Neuron (in vitro differentiated cells): ENCODE results near the gene MRPL51.
A peak's percentile ranks its signal among the peaks of the same experiment; 100 is the strongest.

Experiments used
- H2AFZ ChIP-seq: one replicate; pipeline ENCODE4 v1.6.1; 2013; ENCODE audit warnings: low read depth, mild to moderate bottlenecking, inconsistent platforms, low read length, moderate library complexity
- H3K27me3 ChIP-seq: one replicate; pipeline ENCODE4 v1.6.1; 2013; ENCODE audit warnings: low read length; ENCODE audit not compliant: insufficient read depth
- H3K36me3 ChIP-seq: one replicate; pipeline ENCODE4 v1.6.1; 2013; ENCODE audit warnings: low read length; ENCODE audit not compliant: insufficient read depth
- H3K4me1 ChIP-seq: one replicate; pipeline ENCODE4 v1.6.1; 2013; ENCODE audit warnings: low read length; ENCODE audit not compliant: insufficient read depth
- H3K4me3 ChIP-seq: 2 replicates; pipeline ENCODE4 v1.5.1; 2013; ENCODE audit warnings: mild to moderate bottlenecking, low read length, moderate library complexity
- H3K9me3 ChIP-seq: one replicate; pipeline ENCODE4 v1.6.1; 2013; ENCODE audit warnings: low read length

The MRPL51 gene

GRCh38 chr12:6535697-6535946 is 42.6 kb upstream of the MRPL51 start:
- Histone ChIP-seq H3K4me3 (peak overlapping the region; percentile 90), H2AFZ (no peak overlapping the region), H3K4me1 (peaks cover 32% of the 10 kb centered on the region), H3K36me3 (peaks cover 47% of the 10 kb centered on the region), H3K9me3 (no peaks in the 10 kb centered on the region), H3K27me3 (no peaks in the 10 kb centered on the region)

GRCh38 chr12:6534945-6535696 is 42.1 kb upstream of the MRPL51 start:
- H3K36me3 ChIP-seq = peaks cover 48% of the 10 kb centered on the region
- no peak overlapping the region for H2AFZ ChIP-seq
- peaks cover 32% of the 10 kb centered on the region for H3K4me1 ChIP-seq
- H3K27me3 ChIP-seq = no peaks in the 10 kb centered on the region
- no peaks in the 10 kb centered on the region for H3K9me3 ChIP-seq
- H3K4me3 ChIP-seq = peak overlapping the region; percentile 90

GRCh38 chr12:6534695-6534944 is 41.6 kb upstream of the MRPL51 start:
- peaks cover 32% of the 10 kb centered on the region for H3K4me1 ChIP-seq
- no peaks in the 10 kb centered on the region for H3K27me3 ChIP-seq
- peaks cover 50% of the 10 kb centered on the region for H3K36me3 ChIP-seq
- H2AFZ ChIP-seq = no peak overlapping the region
- peak overlapping the region; percentile 90 for H3K4me3 ChIP-seq
- no peaks in the 10 kb centered on the region for H3K9me3 ChIP-seq

- Histone ChIP-seq H3K27me3 (no peaks in the 10 kb centered on the region), H2AFZ (peak within 1 kb of the TSS; percentile 69), H3K9me3 (no peaks in the 10 kb centered on the region), H3K4me3 (peak within 1 kb of the TSS; percentile 90), H3K4me1 (peaks cover 32% of the 10 kb centered on the region), H3K36me3 (peaks cover 55% of the 10 kb centered on the region)
Observed at GRCh38 chr12:6533923-6534694, 41.0 kb upstream of the MRPL51 start, which contains the start of gene GAPDH. Gene GAPDH, plus strand, starts transcription at chr12:6534517. Its CDS starts 316 bp downstream, at chr12:6534833.

- Histone ChIP-seq H2AFZ (peak overlapping the region; percentile 69), H3K4me3 (peak overlapping the region; percentile 90), H3K4me1 (peaks cover 32% of the 10 kb centered on the region), H3K27me3 (no peaks in the 10 kb centered on the region), H3K36me3 (peaks cover 57% of the 10 kb centered on the region), H3K9me3 (no peaks in the 10 kb centered on the region)
Observed at GRCh38 chr12:6533653-6533922, 40.5 kb upstream of the MRPL51 start.

GRCh38 chr12:6532927-6533652 is 40.0 kb upstream of the MRPL51 start:
- Histone ChIP-seq H3K27me3 (no peaks in the 10 kb centered on the region), H3K36me3 (peaks cover 57% of the 10 kb centered on the region), H3K4me3 (peak overlapping the region; percentile 90), H3K9me3 (no peaks in the 10 kb centered on the region), H2AFZ (peak overlapping the region; percentile 69), H3K4me1 (peaks cover 32% of the 10 kb centered on the region)

GRCh38 chr12:6532051-6532926 is 39.2 kb upstream of the MRPL51 start:
- Histone ChIP-seq H3K9me3 (no peaks in the 10 kb centered on the region), H2AFZ (no peak overlapping the region), H3K36me3 (peaks cover 62% of the 10 kb centered on the region), H3K27me3 (no peaks in the 10 kb centered on the region), H3K4me3 (peak overlapping the region; percentile 90), H3K4me1 (peaks cover 32% of the 10 kb centered on the region)

GRCh38 chr12:6530576-6531260 is 37.7 kb upstream of the MRPL51 start:
- Histone ChIP-seq H3K36me3 (peaks cover 62% of the 10 kb centered on the region), H3K27me3 (no peaks in the 10 kb centered on the region)

GRCh38 chr12:6529291-6529737 is 36.3 kb upstream of the MRPL51 start:
- H3K9me3 ChIP-seq = no peaks in the 10 kb centered on the region
- no peak overlapping the region for H2AFZ ChIP-seq
- H3K27me3 ChIP-seq = no peaks in the 10 kb centered on the region
- no peak overlapping the region for H3K4me3 ChIP-seq
- peaks cover 68% of the 10 kb centered on the region for H3K36me3 ChIP-seq
- H3K4me1 ChIP-seq = peaks cover 16% of the 10 kb centered on the region

More at GRCh38 chr12:6530576-6531260, 37.7 kb upstream of the MRPL51 start:
- Histone ChIP-seq H2AFZ (no peak overlapping the region), H3K4me1 (peaks cover 20% of the 10 kb centered on the region), H3K4me3 (no peak overlapping the region), H3K9me3 (no peaks in the 10 kb centered on the region)

GRCh38 chr12:6528539-6529235 is 35.6 kb upstream of the MRPL51 start:
- Histone ChIP-seq H3K4me3 (no peak overlapping the region), H3K36me3 (peaks cover 74% of the 10 kb centered on the region), H3K27me3 (no peaks in the 10 kb centered on the region), H3K4me1 (peaks cover 16% of the 10 kb centered on the region), H2AFZ (no peak overlapping the region), H3K9me3 (no peaks in the 10 kb centered on the region)

GRCh38 chr12:6527711-6528110 is 34.6 kb upstream of the MRPL51 start:
- Histone ChIP-seq H3K36me3 (peaks cover 84% of the 10 kb centered on the region), H2AFZ (no peak overlapping the region), H3K4me3 (no peak overlapping the region), H3K4me1 (peaks cover 13% of the 10 kb centered on the region), H3K9me3 (no peaks in the 10 kb centered on the region), H3K27me3 (no peaks in the 10 kb centered on the region)
